ENCODE measurements around the gene DOCK7.

The DOCK7 gene

GRCh38 chr1:62676611-62677356, 11.4 kb downstream of the DOCK7 start:
- Histone ChIP-seq H3K79me2 (ENCODE audit: insufficient read depth, low read length) (peaks cover 48% of the 10 kb centered on the region), H3K27me3 (ENCODE audit: insufficient read depth, low read length, poor library complexity, severe bottlenecking) (no peaks in the 10 kb centered on the region), H3K9me2 (replicated peaks; ENCODE audit: low read depth, low read length) (no peaks in the 10 kb centered on the region), H3K4me2 (ENCODE audit: low read depth, low read length, poor library complexity, severe bottlenecking) (no peak overlapping the region), H3K9me3 (ENCODE audit: insufficient read depth, low read depth, low read length) (no peaks in the 10 kb centered on the region), H3K4me3 (ENCODE audit: low read length, poor library complexity, severe bottlenecking) (no peak overlapping the region), H2AFZ (ENCODE audit: low read length) (no peak overlapping the region), H4K20me1 (ENCODE audit: insufficient read depth, low read length, poor library complexity, severe bottlenecking) (no peaks in the 10 kb centered on the region), H3K9ac (ENCODE audit: low read depth, low read length, poor library complexity, severe bottlenecking) (no peak overlapping the region), H3K36me3 (ENCODE audit: insufficient read depth, low read length) (no peaks in the 10 kb centered on the region), H3F3A (ENCODE audit: low read depth) (peaks cover 3% of the 10 kb centered on the region; the same call in 1 of the 2 replicates), H3K4me1 (ENCODE audit: insufficient read depth, low read length, poor library complexity, severe bottlenecking) (peaks cover 19% of the 10 kb centered on the region)
- TF ChIP-seq CTCF (conservative IDR thresholded peaks at IDR 0.05; ENCODE audit: low read length) (no peak), EZH2phosphoT487 (IDR thresholded peaks at IDR 0.05; ENCODE audit: borderline replicate concordance) (no peak)

- H3K4me1 ChIP-seq (ENCODE audit: insufficient read depth, low read length, poor library complexity, severe bottlenecking), result peaks cover 17% of the 10 kb centered on the region
- TF ChIP-seq CTCF (conservative IDR thresholded peaks at IDR 0.05; ENCODE audit: low read length) (no peak), EZH2phosphoT487 (IDR thresholded peaks at IDR 0.05; ENCODE audit: borderline replicate concordance) (no peak)
- peaks cover 43% of the 10 kb centered on the region; the same call in 1 of the 2 replicates for H3K79me2 ChIP-seq (ENCODE audit: insufficient read depth, low read length)
- peaks cover 3% of the 10 kb centered on the region; the same call in 1 of the 2 replicates for H3F3A ChIP-seq (ENCODE audit: low read depth)
- no peak overlapping the region for H2AFZ ChIP-seq (ENCODE audit: low read length)
- no peaks in the 10 kb centered on the region for H3K27me3 ChIP-seq (ENCODE audit: insufficient read depth, low read length, poor library complexity, severe bottlenecking)
- H3K9me3 ChIP-seq (ENCODE audit: insufficient read depth, low read depth, low read length), result no peaks in the 10 kb centered on the region
- no peak overlapping the region for H3K9ac ChIP-seq (ENCODE audit: low read depth, low read length, poor library complexity, severe bottlenecking)
- no peaks in the 10 kb centered on the region for H3K36me3 ChIP-seq (ENCODE audit: insufficient read depth, low read length)
- no peaks in the 10 kb centered on the region for H3K9me2 ChIP-seq (replicated peaks; ENCODE audit: low read depth, low read length)
- H3K4me2 ChIP-seq (ENCODE audit: low read depth, low read length, poor library complexity, severe bottlenecking), result no peak overlapping the region
- H4K20me1 ChIP-seq (ENCODE audit: insufficient read depth, low read length, poor library complexity, severe bottlenecking), result no peaks in the 10 kb centered on the region
- H3K4me3 ChIP-seq (ENCODE audit: low read length, poor library complexity, severe bottlenecking), result no peak overlapping the region
These were observed 14.6 kb downstream of the DOCK7 start for GRCh38 chr1:62673629-62674028.

GRCh38 chr1:62672029-62672428, 16.2 kb downstream of the DOCK7 start:
- Histone ChIP-seq H2AFZ (ENCODE audit: low read length) (no peak overlapping the region), H3K4me2 (ENCODE audit: low read depth, low read length, poor library complexity, severe bottlenecking) (no peak overlapping the region), H3F3A (ENCODE audit: low read depth) (peaks cover 3% of the 10 kb centered on the region; the same call in 1 of the 2 replicates), H3K4me1 (ENCODE audit: insufficient read depth, low read length, poor library complexity, severe bottlenecking) (peaks cover 12% of the 10 kb centered on the region), H3K27me3 (ENCODE audit: insufficient read depth, low read length, poor library complexity, severe bottlenecking) (no peaks in the 10 kb centered on the region), H3K9ac (ENCODE audit: low read depth, low read length, poor library complexity, severe bottlenecking) (no peak overlapping the region), H3K4me3 (ENCODE audit: low read length, poor library complexity, severe bottlenecking) (no peak overlapping the region), H3K36me3 (ENCODE audit: insufficient read depth, low read length) (no peaks in the 10 kb centered on the region), H3K9me2 (replicated peaks; ENCODE audit: low read depth, low read length) (no peaks in the 10 kb centered on the region), H3K9me3 (ENCODE audit: insufficient read depth, low read depth, low read length) (no peaks in the 10 kb centered on the region), H3K79me2 (ENCODE audit: insufficient read depth, low read length) (peaks cover 36% of the 10 kb centered on the region; the same call in 1 of the 2 replicates), H4K20me1 (ENCODE audit: insufficient read depth, low read length, poor library complexity, severe bottlenecking) (no peaks in the 10 kb centered on the region)
- TF ChIP-seq CTCF (conservative IDR thresholded peaks at IDR 0.05; ENCODE audit: low read length) (no peak), EZH2phosphoT487 (IDR thresholded peaks at IDR 0.05; ENCODE audit: borderline replicate concordance) (no peak)
